GM10847 (cell line): ENCODE measurements around the gene CYP17A1.
A peak's percentile ranks its signal among the peaks of the same experiment; 100 is the strongest.

Experiments
- POLR2A ChIP-seq: IDR thresholded peaks from 2 replicates; pipeline ENCODE4 v1.6.1; 2011; ENCODE audit not compliant: insufficient read length; ENCODE audit errors: extremely low read depth

Gene CYP17A1, protein sequence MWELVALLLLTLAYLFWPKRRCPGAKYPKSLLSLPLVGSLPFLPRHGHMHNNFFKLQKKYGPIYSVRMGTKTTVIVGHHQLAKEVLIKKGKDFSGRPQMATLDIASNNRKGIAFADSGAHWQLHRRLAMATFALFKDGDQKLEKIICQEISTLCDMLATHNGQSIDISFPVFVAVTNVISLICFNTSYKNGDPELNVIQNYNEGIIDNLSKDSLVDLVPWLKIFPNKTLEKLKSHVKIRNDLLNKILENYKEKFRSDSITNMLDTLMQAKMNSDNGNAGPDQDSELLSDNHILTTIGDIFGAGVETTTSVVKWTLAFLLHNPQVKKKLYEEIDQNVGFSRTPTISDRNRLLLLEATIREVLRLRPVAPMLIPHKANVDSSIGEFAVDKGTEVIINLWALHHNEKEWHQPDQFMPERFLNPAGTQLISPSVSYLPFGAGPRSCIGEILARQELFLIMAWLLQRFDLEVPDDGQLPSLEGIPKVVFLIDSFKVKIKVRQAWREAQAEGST

GRCh38 chr10:102837230-102837721, at the start of gene CYP17A1:
Gene CYP17A1 (minus strand): TSS chr10:102837413. CDS start chr10:102837361, 52 bp downstream.
- TF ChIP-seq POLR2A, result no peak

DNA sequence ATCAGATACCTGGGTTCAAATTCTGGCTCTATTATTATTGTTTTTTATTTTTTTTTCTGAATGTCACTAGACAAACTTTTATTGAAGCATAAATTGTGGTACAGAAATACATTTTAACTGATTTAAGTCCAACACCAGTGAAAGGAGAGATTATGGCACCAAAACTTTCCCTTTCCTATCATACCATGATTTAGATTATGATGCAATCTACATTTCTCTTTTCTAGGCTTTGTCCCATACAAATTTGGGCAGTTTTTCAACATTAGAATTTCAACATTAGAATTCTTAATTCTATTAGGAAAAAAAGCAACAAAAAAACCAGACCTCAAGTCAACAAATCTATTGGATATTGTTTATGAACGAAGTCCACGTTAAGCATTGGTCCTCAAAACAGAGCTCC, 43.0 kb upstream of the CYP17A1 start:
- TF ChIP-seq POLR2A, result no peak

GRCh38 chr10:102878629-102879028, 41.4 kb upstream of the CYP17A1 start:
- TF ChIP-seq POLR2A, result no peak

GRCh38 chr10:102876747-102877153, 39.5 kb upstream of the CYP17A1 start:
- no peak for TF ChIP-seq POLR2A

GRCh38 chr10:102872163-102872562, 35.0 kb upstream of the CYP17A1 start:
- TF ChIP-seq POLR2A, result no peak

GRCh38 chr10:102870221-102870620, 33.0 kb upstream of the CYP17A1 start:
- no peak for TF ChIP-seq POLR2A

DNA sequence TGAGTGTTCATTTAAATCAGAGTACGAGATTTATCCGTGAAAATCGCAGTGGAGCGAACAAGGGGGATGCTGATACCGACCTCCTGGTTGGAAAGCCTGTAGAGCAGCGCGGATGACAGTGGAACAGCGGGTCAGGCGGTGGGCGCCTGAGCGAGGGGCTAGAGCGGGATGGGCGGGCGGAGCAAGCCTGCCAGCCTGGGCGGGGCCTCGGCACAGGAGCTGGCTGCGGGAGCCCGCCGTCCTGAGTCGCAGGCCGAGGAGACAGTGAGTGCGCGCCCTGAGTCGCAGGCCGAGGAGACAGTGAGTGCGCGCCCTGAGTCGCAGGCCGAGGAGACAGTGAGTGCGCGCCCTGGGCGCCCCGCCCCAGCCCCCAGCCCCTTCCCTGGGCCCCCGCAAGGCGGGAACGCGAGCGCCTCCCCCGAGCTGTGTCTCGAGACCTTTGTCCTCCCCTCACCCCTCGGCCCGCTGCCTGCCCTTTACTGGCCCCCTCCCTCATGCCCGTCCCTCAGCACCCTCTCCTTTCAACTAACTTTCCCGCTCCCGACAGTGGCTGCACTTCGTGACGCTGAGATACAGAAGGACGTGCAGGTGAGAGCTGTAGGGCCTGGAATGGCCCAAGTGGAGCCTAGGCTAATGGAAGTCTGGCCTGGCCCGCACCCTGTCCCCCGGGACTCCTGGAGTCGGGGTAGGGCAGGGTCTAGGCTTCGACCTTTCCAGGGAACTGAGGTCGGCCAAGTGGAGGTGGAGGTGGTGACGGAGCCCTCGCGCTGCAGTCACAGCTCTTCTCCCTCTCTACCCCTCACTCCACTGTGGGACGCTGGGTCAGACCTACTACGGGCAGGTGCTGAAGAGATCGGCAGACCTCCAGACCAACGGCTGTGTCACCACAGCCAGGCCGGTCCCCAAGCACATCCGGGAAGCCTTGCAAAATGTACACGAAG, 32.3 kb upstream of the CYP17A1 start, which contains the start of gene AS3MT:
Gene AS3MT, plus strand, starts transcription at position 213 of the 941 bp plus-strand sequence. Its CDS starts 123 bp downstream, at position 336.
- TF ChIP-seq POLR2A, result peak; percentile 16

DNA sequence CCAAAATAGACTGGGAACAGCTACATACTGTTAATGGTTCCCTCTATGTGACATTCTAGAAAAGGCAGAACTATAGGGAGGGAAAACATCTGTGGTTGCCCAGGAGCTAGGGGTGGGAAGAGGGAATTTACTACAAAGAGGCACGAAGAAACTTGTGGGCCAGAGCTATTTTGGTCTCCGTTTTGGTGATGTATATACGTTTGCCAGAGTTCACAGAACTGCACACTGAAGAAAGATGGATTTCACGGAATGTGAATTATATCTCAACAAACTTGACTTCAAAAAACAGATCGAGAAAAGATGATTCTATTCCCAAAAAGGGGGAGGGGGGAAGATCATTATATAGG, 31.7 kb upstream of the CYP17A1 start:
- TF ChIP-seq POLR2A, result no peak

DNA sequence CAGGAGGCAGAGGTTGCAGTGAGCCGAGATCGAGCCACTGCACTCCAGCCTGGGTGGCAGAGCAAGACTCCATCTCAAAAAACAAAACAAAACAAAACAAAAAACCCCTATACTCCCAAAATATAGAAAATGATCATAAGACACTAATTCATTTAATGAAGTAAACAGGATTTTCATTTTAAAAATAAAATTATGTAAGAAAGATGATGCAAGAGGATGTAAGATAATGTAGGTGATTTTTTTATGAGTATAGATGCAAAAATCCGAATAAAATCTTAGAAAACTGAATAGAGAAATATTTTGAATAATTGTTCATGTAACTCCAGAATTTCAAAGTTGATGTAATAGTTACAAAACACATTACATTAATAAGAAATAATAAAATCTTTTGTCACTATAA, 28.4 kb upstream of the CYP17A1 start:
- TF ChIP-seq POLR2A, result no peak

GRCh38 chr10:102863660-102864059, 26.4 kb upstream of the CYP17A1 start:
- no peak for TF ChIP-seq POLR2A

DNA sequence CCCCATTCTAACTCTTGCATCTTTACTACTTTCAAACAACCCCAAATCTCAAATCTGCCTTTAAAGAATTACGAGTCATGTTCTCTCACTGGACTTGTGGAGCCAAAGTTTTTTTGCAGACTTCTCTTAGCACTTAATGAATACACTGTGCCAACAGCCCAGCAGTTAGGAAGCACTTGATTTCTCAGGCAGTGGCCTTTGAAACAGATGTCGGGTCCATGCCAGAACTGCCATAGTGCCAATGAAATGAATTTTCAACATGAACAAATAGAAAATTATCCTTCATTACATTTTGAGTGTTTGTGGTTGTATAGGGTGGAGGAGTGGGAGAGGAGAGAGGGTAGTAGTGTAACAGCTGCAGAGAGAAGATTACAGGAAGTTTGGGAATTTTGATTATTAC, 22.7 kb upstream of the CYP17A1 start:
- no peak for TF ChIP-seq POLR2A

- TF ChIP-seq POLR2A, result no peak
Observed at GRCh38 chr10:102856758-102857424, 19.7 kb upstream of the CYP17A1 start.

DNA sequence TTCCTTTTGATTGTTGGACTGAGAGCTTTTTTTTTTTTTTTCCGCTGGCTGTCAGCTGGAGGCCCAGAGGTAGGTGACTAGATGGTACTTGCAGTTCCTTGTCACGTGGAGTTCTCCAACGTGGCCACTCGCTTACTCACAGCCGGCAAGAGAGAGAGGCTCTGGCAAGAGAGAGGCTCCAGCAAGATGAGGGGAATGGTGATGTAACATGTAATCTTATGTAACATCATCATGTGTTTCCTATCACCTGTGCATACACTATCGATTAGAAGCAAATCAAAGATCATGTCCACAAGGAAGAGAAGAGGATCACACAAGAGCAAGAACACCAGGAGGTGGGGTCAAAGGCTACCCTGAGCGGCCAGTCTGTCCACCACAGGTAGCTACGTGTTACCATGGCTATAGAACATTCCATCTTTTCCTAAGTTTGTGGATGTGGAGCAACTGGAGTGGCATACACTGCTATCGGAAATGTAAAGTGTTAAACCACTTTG, 12.9 kb upstream of the CYP17A1 start:
- TF ChIP-seq POLR2A, result no peak

- no peak for TF ChIP-seq POLR2A
Observed at GRCh38 chr10:102845352-102845902, 8.2 kb upstream of the CYP17A1 start.
